Measurements from ENCODE around the gene CRELD1. TPM values are rescaled to one million over a fixed set of nuclear protein-coding genes. Genes with fewer than 3 reads are reported as not detected.
A peak's percentile ranks its signal among the peaks of the same experiment; 100 is the strongest.

CRELD1 gene
- total RNA-seq, 6 donors from 2014 or later: 31.7 to 72.3 (median 44.0) TPM

DNA sequence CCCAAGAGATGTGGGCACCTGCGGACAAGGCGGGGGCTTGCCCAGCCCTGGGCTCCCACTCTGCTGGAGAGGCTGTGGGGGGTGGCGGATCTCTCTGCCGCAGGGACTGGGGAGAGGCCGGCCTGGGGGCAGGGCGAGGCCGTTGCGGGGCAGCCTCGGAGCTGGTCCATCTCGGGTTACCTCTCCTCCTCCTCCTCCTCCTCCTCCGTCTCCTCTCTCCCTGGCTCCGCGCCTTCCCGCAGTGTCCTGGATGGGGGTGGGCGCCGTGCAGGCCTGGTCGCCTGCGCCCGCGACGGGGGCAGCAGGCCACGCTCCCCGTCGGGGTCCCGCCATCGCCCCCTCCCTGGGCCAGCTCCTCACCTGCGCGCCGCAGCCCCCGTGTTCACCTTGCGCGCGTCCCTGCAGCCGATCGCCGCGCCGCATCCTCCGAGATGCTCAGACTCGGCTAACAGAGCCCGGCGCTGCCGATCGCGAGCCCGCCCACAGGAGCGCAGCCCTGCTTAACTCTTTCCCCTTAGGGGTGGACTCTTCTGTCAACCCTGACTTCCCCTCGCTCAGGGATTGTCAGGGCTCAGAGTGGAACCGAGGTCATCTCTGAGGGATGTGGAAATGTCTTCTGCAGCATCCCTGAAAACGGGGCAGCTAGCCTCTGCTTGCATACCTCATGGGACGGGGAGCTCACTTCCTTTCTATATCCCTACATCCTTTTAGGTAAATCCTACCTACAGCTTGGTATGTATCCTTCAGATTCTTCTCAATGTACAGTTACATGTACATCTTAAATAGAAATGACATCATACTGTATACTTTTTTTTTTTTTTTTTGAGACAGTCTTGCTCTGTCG, 18.6 kb downstream of the CRELD1 start, which contains the start of gene PRRT3:
PRRT3 (minus strand) TSS at position 447 of the 844 bp plus-strand sequence. CDS start 2,293 bp downstream, outside the sequence.
- TF ChIP-seq POLR2AphosphoS5 (IDR thresholded peaks at IDR 0.05) (no peak), POLR2A (IDR thresholded peaks at IDR 0.05) (peak in 1 of 4 donors; percentile 19), EP300 (IDR thresholded peaks at IDR 0.05) (no peak)
- TF ChIP-seq, protein P1, sequence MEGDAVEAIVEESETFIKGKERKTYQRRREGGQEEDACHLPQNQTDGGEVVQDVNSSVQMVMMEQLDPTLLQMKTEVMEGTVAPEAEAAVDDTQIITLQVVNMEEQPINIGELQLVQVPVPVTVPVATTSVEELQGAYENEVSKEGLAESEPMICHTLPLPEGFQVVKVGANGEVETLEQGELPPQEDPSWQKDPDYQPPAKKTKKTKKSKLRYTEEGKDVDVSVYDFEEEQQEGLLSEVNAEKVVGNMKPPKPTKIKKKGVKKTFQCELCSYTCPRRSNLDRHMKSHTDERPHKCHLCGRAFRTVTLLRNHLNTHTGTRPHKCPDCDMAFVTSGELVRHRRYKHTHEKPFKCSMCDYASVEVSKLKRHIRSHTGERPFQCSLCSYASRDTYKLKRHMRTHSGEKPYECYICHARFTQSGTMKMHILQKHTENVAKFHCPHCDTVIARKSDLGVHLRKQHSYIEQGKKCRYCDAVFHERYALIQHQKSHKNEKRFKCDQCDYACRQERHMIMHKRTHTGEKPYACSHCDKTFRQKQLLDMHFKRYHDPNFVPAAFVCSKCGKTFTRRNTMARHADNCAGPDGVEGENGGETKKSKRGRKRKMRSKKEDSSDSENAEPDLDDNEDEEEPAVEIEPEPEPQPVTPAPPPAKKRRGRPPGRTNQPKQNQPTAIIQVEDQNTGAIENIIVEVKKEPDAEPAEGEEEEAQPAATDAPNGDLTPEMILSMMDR (IDR thresholded peaks at IDR 0.05): peak in 1 of 6 experiments; percentile 10
- H3K27ac ChIP-seq: no peak within 1 kb of the TSS
- H3K36me3 ChIP-seq: no peaks in the 10 kb centered on the region
- peaks cover 15 to 18% (median 17%) of the 10 kb centered on the region in 4 donors for H3K4me1 ChIP-seq
- H3K27me3 ChIP-seq: no peaks in the 10 kb centered on the region
- ATAC-seq (ENCODE audit: low FRiP score in 2 of 2): peak in 1 of 2 donors; percentile 77
- peak within 1 kb of the TSS; percentile 31 to 62 (median 52) for H3K4me3 ChIP-seq
- WGBS, 2 donors: 5 to 17% methylated on average over 10 to 52 of the region's 52 CpGs
- peak in 1 of 2 donors; percentile 90 for DNase-seq
- H3K9me3 ChIP-seq: no peaks in the 10 kb centered on the region

DNA sequence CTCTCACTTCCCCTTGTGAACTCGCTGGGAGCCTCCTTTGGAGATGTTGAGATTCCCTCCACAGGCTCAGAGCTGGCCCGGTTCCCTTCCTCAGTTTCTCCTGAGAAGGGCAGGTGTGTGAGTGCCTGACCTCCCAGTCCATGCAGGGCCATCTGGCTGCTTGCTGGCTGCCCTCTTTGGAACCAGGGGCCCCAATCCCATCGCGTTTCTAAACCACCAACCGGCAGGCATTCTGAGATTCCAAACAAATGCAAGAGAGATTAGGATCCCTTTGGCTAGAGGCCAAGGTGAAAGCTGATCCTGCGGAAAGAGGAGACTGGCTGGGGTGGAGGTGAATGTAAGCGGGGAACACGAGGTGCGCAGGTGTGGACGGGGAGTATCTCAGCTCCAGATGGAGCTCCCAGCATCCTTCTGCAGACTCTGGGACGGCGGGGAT, 21.5 kb downstream of the CRELD1 start:
- Histone ChIP-seq H3K36me3 (peaks cover 0 to under 1% (median 0%) of the 10 kb centered on the region in 4 donors), H3K27ac (no peak overlapping the region), H3K4me3 (no peak overlapping the region), H3K27me3 (no peaks in the 10 kb centered on the region), H3K9me3 (no peaks in the 10 kb centered on the region), H3K4me1 (peaks cover 10 to 12% (median 11%) of the 10 kb centered on the region in 4 donors)
- WGBS, 2 donors: 59 to 62% methylated on average over 12 of the region's 12 CpGs
- DNase-seq (no peak), ATAC-seq (ENCODE audit: low FRiP score in 2 of 2) (no peak)
- no peak for TF ChIP-seq EP300 (IDR thresholded peaks at IDR 0.05)

DNA sequence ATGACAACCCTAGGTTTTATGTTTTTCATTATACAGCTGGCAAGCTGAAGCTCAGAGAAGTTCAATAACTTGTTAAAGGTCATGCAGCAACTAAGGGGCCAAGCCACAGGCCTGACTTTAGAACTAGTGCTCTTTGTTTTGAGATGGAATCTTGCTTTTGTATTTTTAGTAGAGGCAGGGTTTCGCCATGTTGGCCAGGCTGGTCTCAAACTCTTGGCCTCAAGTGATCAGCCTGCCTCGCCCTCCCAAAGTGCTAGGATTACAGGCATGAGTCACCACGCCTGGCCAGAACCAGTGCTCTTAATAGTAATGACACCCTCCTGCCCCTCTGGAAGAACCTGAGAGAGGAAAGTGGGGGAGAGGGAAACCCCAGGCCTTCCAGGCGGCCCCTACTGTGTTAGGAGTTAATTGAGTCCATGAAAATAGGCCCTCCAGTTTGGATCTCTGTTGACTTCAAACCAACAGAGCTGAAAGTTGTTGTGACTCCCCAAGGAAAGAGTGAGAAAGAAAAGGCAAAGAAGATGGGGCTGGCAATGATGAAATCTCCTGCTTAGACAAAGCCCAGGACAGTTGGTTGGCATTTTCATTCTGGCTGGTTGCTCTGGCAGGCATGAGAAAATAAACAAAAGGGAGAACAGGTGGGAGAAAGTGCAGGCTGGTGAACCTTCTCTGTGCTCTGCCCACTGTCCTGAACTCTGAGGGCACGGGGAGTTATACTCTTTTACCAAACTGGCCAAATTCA, 22.1 kb downstream of the CRELD1 start:
- peak in 1 of 2 donors; percentile 45 for ATAC-seq (ENCODE audit: low FRiP score in 2 of 2)
- 81 to 85% methylated on average over 3 to 5 of the region's 5 CpGs for WGBS, 2 donors
- DNase-seq: no peak
- Histone ChIP-seq H3K27ac (peak overlapping the region in 1 of 4 donors; percentile 14), H3K36me3 (peaks cover 0 to 7% (median 1%) of the 10 kb centered on the region in 4 donors), H3K9me3 (no peaks in the 10 kb centered on the region), H3K4me1 (peaks cover 10 to 12% (median 11%) of the 10 kb centered on the region in 4 donors), H3K27me3 (no peaks in the 10 kb centered on the region), H3K4me3 (no peak overlapping the region)
- TF ChIP-seq POLR2A (IDR thresholded peaks at IDR 0.05) (no peak), POLR2AphosphoS5 (IDR thresholded peaks at IDR 0.05) (no peak), EP300 (IDR thresholded peaks at IDR 0.05) (no peak)
- TF ChIP-seq, protein P1 (IDR thresholded peaks at IDR 0.05): no peak

DNA sequence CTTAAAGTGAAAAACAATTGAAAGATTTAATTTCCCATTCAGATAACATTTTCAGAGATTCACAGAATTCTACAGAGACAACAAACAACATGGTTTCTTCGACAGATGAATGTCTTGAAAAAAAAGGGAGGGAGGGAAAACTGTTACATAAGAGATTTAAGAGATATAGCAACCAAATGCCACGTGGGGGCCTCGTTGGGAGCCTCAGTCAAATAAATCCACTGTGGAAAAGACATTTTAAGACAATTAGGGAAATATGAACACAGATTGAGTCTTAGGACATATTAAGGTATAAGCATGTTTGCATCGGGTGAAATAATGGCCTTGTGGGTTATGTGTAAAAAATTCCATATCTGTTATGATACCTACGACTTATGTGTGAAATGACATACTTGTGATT, 23.6 kb downstream of the CRELD1 start:
- peaks cover 0 to 17% (median 4%) of the 10 kb centered on the region in 4 donors for H3K36me3 ChIP-seq
- H3K9me3 ChIP-seq: no peaks in the 10 kb centered on the region
- peaks cover 2 to 3% (median 3%) of the 10 kb centered on the region in 4 donors for H3K4me1 ChIP-seq
- no peak for DNase-seq
- H3K27ac ChIP-seq: no peak overlapping the region
- no peak for ATAC-seq (ENCODE audit: low FRiP score in 2 of 2)
- WGBS, 2 donors: 45 to 51% methylated on average over 5 of the region's 5 CpGs
- no peaks in the 10 kb centered on the region for H3K27me3 ChIP-seq
- TF ChIP-seq POLR2A (IDR thresholded peaks at IDR 0.05) (no peak), POLR2AphosphoS5 (IDR thresholded peaks at IDR 0.05) (no peak)
- TF ChIP-seq, protein P1 (IDR thresholded peaks at IDR 0.05): no peak
- H3K4me3 ChIP-seq: no peak overlapping the region
